ENCODE data around the gene CHD9NB. TPM values are rescaled to one million over a fixed set of nuclear protein-coding genes. Genes with fewer than 3 reads are reported as not detected.

Gene CHD9NB
- total RNA-seq, 1 experiment from 2014 or later, result 6.4 TPM

DNA sequence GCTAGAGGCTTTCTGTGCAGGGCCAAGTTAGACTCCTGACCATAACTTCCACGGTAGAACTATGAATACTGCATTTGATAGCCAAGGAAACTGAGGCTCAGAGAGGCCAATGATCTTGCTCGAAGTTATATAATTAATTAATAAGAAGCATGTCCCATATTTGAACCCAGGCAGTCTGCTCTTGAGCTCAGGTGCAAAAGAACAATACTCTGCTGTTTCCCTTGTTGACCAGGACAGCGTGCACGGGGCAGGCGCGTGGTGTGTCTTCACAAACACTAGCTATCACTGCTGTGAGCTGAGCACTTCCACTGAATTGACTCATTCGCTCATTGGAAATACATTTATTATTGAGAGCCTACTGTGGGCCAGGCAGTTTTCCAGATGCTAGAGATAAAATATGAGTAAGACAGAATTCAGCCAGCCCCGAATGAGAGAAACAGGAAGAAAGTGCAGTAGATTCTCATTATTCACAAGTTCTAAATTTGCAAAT is 3.7 kb upstream of the CHD9NB start:
- intact Hi-C loops (cut with micrococcal nuclease; ENCODE audit: unreplicated experiment), result no loop called here
- H3K27me3 Mint-ChIP-seq (ENCODE audit: unreplicated experiment), result no peaks in the 10 kb centered on the region

DNA sequence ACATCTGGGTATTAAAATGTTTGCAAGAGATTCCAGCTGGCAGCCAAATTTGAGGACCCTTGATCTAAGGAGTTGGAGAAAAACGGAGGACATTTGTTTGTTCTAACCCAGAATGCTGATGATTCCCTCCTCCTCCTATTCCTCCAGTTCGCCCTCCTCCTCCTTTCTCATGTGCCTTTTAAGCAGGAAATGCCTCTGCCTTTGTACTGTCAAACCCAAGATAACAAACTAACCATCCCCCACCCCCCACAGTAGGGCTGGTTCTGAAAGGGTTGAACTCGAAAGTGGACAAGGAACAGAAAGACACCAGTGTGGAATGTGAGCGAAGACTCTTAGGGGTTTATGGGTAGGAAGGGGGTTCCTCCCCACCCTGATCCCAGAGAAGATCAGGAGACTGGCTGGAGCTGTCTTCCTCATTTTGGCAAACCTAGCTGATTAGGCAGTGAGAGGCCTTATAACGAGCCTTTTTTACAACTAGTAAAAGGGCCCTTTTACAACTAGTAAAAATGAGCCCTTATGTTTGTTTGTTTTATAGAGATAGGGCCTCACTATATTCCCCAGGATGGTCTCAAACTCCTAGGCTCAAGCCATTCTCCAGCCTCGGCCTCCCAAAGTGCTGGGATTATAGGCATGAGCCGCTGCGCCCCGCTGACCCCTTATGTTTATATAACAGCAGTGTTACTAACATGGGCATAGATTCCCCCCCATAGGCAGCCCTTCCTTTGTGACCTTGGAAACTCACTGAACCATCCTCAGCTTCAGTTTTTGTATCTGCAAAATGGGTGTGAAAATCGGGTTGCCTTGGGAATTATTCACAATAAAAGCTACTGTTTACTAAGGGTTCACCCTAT is 3.1 kb upstream of the CHD9NB start:
- intact Hi-C loops (cut with micrococcal nuclease; ENCODE audit: unreplicated experiment), result loop anchor here (1.0 to 2.0 kb wide), 5 partner anchors 43 to 228 kb away; no protein-coding TSS in a partner anchor
- BruUV-seq (replicated peaks), result TSS peak; percentile 43
- H3K4me3 Mint-ChIP-seq (ENCODE audit: low read depth, unreplicated experiment), result peak overlapping the region; percentile 89
- H3K36me3 Mint-ChIP-seq (ENCODE audit: insufficient read depth, unreplicated experiment), result peaks cover 32% of the 10 kb centered on the region
- CTCF ChIA-PET, result interaction anchor here (0.6 to 2.9 kb wide), 6 partner anchors 44 to 359 kb away, joined by 3 to 20 read pairs (median 9); no protein-coding TSS in a partner anchor
- H3K4me1 Mint-ChIP-seq (ENCODE audit: low read depth, unreplicated experiment), result peaks cover 29% of the 10 kb centered on the region
- peak; percentile 37 for DNase-seq
- peak overlapping the region; percentile 93 for H3K27ac Mint-ChIP-seq (ENCODE audit: unreplicated experiment)
- TF ChIP-seq, protein P1, sequence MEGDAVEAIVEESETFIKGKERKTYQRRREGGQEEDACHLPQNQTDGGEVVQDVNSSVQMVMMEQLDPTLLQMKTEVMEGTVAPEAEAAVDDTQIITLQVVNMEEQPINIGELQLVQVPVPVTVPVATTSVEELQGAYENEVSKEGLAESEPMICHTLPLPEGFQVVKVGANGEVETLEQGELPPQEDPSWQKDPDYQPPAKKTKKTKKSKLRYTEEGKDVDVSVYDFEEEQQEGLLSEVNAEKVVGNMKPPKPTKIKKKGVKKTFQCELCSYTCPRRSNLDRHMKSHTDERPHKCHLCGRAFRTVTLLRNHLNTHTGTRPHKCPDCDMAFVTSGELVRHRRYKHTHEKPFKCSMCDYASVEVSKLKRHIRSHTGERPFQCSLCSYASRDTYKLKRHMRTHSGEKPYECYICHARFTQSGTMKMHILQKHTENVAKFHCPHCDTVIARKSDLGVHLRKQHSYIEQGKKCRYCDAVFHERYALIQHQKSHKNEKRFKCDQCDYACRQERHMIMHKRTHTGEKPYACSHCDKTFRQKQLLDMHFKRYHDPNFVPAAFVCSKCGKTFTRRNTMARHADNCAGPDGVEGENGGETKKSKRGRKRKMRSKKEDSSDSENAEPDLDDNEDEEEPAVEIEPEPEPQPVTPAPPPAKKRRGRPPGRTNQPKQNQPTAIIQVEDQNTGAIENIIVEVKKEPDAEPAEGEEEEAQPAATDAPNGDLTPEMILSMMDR (IDR thresholded peaks at IDR 0.05; ENCODE audit: unreplicated experiment), result no peak
- no peaks in the 10 kb centered on the region for H3K9me3 Mint-ChIP-seq (ENCODE audit: low read depth, unreplicated experiment)
- no peaks in the 10 kb centered on the region for H3K27me3 Mint-ChIP-seq (ENCODE audit: unreplicated experiment)

More for the DNA sequence above, 3.7 kb upstream of the CHD9NB start:
- BruUV-seq (replicated peaks), result no TSS peak
- Mint-ChIP-seq H3K9me3 (ENCODE audit: low read depth, unreplicated experiment) (no peaks in the 10 kb centered on the region), H3K27ac (ENCODE audit: unreplicated experiment) (peak overlapping the region; percentile 93), H3K4me1 (ENCODE audit: low read depth, unreplicated experiment) (peaks cover 32% of the 10 kb centered on the region), H3K4me3 (ENCODE audit: low read depth, unreplicated experiment) (peak overlapping the region; percentile 89), H3K36me3 (ENCODE audit: insufficient read depth, unreplicated experiment) (peaks cover 32% of the 10 kb centered on the region)
- TF ChIP-seq, protein P1 (IDR thresholded peaks at IDR 0.05; ENCODE audit: unreplicated experiment), result no peak
- CTCF ChIA-PET, result interaction anchor here (2.9 kb wide), 1 partner anchor 73 kb away, joined by 16 read pairs; no protein-coding TSS in a partner anchor
- no peak for DNase-seq

DNA sequence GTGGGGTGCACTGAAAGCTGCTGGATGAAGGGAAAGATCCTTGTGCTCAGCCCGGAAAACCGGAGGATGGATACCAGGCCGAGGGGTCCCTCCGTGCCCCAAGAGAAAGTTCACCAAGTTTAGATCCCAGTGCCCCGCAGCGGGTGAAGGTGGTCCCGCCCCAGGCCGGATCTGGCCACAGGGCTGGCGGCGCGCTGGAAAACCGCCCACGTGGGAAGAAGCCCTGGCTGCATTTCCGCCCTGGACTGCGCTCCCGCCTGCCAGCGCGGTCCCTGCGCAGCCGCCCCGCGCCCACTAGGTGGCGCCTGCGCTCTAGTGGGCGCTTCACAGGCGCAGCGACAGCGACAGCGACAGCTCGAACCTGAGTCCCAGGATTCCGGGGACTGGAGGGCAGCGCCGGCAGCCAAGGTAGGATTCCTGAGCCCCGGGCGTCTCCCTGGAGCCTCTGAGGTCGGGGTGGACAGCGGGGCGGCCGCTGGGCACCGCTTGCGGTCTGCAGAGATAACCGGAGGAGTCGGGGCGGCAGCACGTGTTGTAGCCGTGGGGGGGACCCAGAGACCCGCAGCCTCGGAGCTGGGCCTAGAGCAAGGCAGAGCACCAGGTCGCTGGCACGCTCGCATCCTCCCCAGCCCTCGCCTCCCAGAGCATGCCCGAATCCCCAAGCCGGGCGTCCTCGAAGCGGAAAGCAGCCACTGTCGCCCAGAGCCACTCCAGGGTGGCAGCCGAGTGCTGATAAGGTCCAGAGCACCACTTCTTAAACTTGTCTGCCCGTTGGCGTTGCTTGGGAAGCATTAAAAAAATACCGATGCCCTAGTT is 2.2 kb upstream of the CHD9NB start, which contains the start of gene CHD9:
CHD9 (plus strand) TSS at position 322 of the 816 bp plus-strand sequence. CDS start 101,099 bp downstream, outside the sequence.
- H3K36me3 Mint-ChIP-seq (ENCODE audit: insufficient read depth, unreplicated experiment), result peaks cover 32% of the 10 kb centered on the region
- no peaks in the 10 kb centered on the region for H3K9me3 Mint-ChIP-seq (ENCODE audit: low read depth, unreplicated experiment)
- BruUV-seq (replicated peaks), result no TSS peak
- peaks cover 29% of the 10 kb centered on the region for H3K4me1 Mint-ChIP-seq (ENCODE audit: low read depth, unreplicated experiment)
- CTCF ChIA-PET, result interaction anchor here (0.6 to 2.9 kb wide), 13 partner anchors 11 to 360 kb away, joined by 3 to 20 read pairs (median 3); no protein-coding TSS in a partner anchor
- DNase-seq, result peak; percentile 90
- TF ChIP-seq, protein P1 (IDR thresholded peaks at IDR 0.05; ENCODE audit: unreplicated experiment), result peak; percentile 98
- intact Hi-C loops (cut with micrococcal nuclease; ENCODE audit: unreplicated experiment), result loop anchor here (1.0 to 5.0 kb wide), 6 partner anchors 44 to 447 kb away; partner anchors contain the start of gene AKTIP
- peak within 1 kb of the TSS; percentile 93 for H3K27ac Mint-ChIP-seq (ENCODE audit: unreplicated experiment)
- peak within 1 kb of the TSS; percentile 89 for H3K4me3 Mint-ChIP-seq (ENCODE audit: low read depth, unreplicated experiment)
- no peaks in the 10 kb centered on the region for H3K27me3 Mint-ChIP-seq (ENCODE audit: unreplicated experiment)

Data from Calu3 (cell line).